ENCODE data around the gene FXYD4. TPM values are rescaled to one million over a fixed set of nuclear protein-coding genes. Genes with fewer than 3 reads are reported as not detected.

Gene FXYD4
- total and polyA plus RNA-seq, 2 of the 8 experiments (the other 6 are each of a cell fraction or from before 2014, with no cell fraction given) = not detected

DNA sequence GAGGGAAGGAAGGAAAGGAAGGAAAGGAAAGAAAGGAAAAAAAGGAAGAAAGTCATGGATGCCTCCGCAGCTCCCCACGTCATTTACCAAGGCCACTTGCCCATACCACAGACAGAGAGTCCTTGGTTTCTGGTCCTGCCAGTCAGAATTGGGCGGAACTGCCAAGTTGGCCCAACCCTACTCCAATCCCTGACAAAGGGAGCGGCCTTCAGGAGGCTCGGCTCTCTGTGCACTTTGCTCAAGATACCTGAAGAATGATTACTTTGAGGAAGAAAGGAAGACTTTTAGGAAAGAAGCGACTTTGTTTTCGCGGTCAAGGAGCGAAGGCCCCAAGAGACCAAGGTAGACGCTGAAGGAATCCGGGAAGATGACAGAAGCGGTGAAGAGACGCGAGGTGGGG is 49.1 kb upstream of the FXYD4 start (continued):
- TF ChIP-seq, protein P1, sequence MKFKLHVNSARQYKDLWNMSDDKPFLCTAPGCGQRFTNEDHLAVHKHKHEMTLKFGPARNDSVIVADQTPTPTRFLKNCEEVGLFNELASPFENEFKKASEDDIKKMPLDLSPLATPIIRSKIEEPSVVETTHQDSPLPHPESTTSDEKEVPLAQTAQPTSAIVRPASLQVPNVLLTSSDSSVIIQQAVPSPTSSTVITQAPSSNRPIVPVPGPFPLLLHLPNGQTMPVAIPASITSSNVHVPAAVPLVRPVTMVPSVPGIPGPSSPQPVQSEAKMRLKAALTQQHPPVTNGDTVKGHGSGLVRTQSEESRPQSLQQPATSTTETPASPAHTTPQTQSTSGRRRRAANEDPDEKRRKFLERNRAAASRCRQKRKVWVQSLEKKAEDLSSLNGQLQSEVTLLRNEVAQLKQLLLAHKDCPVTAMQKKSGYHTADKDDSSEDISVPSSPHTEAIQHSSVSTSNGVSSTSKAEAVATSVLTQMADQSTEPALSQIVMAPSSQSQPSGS (IDR thresholded peaks at IDR 0.05; ENCODE audit: low read length) = no peak
- TF ChIP-seq CREB1 (IDR thresholded peaks at IDR 0.05) = no peak
- TF ChIP-seq JUN (IDR thresholded peaks at IDR 0.05; ENCODE audit: low read depth, low read length) = no peak

Measured in H1 (cell line).